GM18499 (cell line): ENCODE measurements around the gene NUDT21.
A peak's percentile ranks its signal among the peaks of the same experiment; 100 is the strongest.
"Not testable (repeated sequence)": the region's sequence is repeated elsewhere in the genome, so short reads cannot be mapped to it uniquely, and the experiment has no call there.

Experiments
- ATAC-seq: cut with Tn5 transposase; IDR thresholded peaks from one replicate; pipeline ENCODE4 v1.9.1; 2021; ENCODE audit warnings: moderate number of reproducible peaks; ENCODE audit not compliant: insufficient read depth, unreplicated experiment

The NUDT21 gene

DNA sequence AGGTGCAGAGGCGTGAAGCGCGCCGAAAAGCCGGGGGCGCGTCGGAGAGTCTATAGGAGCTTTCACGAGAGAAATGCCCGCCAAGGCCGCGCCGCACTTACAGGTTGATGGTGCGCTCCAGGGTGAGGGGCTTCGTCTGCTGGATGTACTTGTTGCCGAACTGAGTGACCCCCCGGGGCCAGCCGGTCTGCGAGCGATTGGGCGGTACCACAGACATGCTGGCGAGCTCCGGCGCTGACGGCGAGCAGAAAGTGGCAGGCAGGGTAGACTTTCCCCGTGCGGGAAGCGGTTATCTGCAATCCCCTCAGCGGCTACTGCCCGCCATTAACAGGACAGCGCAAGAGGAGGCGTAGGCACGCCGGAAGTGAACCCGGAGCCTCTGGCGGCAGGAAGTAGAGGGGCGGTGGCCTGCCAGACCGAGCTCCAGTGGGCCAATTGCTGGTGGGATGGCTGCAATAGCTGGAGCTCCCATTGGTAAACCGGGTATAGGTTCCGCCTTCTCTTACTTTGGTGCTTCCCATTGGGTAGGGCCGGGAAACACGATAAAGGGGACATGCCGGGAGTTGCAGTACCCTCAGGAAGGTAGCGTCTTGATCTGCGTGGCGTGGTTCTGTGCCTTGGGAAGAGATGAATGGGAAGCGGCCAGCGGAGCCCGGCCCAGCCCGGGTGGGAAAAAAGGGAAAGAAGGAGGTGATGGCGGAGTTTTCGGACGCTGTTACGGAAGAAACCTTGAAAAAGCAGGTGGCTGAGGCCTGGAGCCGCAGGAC, at the start of gene NUDT21, which contains the start of gene OGFOD1:
Gene NUDT21 (minus strand): TSS at position 347 of the 767 bp plus-strand sequence. CDS start 130 bp downstream, at position 217.
Gene OGFOD1 (plus strand): TSS at position 569 of the 767 bp plus-strand sequence. CDS start 59 bp downstream, at position 628.
- peak; percentile 93 for ATAC-seq

DNA sequence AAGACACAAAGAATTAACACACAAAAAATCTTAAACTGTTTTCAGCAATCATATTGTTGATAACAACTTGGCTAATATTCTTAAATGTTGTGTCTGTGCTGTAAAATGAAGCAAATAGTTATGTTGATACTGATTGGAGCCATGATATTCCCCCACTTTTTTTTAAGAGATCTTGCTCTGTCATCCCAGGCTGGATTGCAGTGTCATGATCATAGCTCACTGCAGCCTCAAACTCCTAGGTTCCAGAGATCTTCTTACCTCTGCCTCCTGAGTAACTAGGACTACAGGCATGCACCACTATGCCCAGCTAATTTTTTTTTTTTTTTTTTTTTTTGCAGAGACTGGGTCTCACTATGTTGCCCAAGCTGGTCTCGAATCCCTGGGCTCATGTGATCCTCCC, 42.7 kb upstream of the NUDT21 start:
- no peak for ATAC-seq

DNA sequence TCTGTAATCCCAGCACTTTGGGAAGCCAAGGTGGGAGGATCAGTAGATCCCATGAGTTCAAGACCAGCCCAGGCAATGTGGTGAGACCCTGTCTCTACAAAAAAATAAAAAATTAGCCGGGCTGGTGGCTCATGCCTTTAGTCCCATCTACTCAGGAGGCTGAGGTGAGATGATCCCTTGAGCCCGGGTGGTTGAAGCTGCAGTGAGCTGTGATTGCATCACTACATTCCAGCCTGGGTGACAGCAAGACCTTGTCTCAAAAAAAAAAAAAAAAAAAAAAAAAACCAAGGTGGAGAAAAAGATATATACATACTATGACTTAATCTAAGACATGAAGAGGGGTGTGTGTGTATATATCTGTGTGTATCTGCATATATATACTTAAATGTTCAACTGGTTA, 42.0 kb upstream of the NUDT21 start:
- no peak for ATAC-seq

DNA sequence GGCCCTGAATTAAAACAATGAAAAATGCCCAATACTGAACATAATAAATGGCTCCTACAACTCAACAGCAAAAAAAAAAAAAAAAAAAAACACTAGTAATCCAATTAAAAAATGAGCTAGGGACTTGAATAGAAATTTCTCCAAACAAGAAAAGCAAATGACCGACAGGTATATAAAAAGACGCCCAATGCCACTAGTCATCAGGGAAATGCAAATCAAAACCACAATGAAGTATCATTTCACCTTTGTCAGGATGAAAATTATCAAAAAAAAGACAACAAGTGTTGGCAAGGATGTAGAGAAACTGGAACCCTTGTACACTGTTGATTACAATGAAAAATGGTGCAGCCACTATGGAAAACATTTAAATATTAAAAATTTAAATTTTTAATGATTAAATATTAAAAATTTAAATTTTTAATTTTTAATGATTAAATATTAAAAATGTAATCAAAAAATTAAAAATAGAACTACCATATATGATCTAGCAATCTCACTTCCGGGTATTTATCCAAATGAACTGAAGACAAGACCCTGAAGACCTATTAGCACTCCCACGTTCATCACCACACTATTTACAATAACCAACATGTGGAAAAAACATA, 40.6 kb upstream of the NUDT21 start:
- no peak for ATAC-seq

DNA sequence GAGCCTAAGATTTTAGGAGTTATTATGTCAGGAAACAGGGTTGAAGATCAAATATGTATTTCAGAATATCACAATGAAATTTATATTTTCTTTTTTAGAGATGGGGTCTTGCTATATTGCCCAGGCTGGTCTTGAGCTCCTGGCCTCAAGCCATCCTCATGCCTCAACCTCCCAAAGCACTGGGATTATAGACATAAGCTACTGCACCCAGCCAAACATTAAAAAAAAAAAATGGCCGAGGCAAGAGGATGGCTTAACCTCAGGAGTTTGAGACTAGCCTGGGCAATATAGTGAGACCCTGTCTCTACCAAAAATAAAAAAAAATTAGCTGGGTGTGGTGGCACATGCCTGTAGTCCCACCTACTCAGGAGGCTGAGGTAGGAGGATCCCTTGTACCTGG, 37.7 kb upstream of the NUDT21 start:
- ATAC-seq, result not testable (repeated sequence)

DNA sequence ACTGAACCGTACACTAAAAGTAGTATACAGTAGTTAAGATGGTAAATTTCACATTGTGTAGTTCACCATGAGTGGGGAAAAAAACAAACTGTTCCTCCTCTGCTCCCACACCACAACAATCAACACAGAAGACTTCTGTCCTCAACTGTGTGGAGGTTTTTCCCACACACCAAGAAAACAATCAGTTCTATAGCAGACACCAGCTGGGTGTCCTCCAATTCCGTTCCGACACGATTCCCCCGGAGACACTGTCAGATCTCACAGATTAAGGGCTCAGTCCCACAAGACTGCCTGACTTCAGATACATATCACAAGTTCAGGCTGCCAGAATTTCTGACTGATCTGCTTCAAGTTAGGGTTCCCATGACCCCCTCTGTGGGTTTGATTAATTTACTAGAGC, 36.9 kb upstream of the NUDT21 start:
- ATAC-seq, result no peak

DNA sequence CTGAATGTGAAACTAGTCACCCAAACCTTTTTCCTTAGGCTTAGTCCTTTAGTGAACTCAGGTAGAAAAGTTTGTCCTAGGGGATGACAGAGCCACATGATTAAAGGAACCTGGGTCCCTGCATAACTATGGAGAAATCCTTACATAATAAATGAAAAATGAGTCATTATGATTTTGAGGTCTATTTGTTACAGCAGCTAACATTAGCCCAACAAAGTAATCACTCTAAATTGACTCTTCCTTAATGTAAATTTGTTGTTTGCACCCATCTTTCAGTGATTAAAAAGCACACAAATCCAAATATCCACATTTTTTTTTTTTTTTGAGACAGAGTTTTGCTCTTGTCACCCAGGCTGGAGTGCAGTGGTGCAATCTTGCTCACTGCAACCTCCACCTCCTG, 32.3 kb upstream of the NUDT21 start:
- no peak for ATAC-seq

DNA sequence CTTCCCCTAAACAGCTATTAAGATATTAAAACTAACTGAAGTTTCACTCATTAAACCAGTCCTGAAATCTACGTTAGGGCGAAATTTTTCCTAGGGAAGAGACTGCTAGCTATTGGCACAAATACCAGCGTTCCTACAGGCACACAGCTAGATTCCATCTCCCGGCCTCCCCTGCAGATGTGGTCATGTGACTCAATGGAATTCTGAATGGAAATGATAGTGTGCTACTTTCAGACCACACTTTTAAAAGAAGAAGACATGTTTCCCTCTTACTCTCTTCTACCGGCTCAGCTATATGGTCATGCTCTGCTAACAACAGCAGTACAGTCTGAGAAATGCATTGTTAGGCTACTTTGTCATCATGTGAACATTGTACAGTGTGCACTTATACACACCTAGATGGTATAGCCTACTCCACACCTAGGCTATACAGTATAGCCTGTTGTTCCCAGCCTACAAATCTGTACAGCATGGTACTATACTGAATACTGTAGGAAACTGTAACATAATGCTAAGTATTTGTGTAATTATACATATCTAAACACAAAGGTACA, 31.6 kb upstream of the NUDT21 start:
- ATAC-seq, result no peak

DNA sequence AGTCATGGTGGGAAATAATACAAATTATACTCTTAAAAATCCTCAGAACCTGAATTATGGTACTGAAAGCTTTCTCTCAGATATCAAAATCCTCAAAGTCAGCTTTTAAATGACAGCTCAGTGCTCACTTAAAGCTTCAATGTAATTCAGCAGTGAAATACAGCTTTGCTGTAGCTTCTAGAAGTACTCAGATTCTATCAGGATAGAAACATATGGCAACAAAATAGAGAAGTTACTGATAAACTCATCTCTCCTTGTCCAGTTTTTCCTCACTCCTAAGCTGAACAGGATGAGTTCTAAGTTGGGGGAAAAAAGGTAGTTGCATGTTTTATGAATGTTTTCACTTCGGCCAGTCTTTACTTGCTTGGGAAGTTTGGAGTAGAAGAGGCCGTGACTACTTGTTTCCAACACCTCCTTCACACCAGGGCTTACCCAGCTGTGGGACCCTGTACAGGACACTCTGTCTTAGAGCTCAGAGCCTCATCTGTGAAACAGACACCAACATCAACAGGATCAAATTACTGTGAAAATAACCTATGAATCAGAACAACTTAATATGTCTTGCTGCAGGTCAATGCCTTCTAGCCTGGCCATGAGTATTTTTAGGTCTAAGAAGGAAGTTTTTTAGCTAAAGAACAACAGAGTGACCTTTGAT, 30.5 kb upstream of the NUDT21 start:
- ATAC-seq, result no peak

DNA sequence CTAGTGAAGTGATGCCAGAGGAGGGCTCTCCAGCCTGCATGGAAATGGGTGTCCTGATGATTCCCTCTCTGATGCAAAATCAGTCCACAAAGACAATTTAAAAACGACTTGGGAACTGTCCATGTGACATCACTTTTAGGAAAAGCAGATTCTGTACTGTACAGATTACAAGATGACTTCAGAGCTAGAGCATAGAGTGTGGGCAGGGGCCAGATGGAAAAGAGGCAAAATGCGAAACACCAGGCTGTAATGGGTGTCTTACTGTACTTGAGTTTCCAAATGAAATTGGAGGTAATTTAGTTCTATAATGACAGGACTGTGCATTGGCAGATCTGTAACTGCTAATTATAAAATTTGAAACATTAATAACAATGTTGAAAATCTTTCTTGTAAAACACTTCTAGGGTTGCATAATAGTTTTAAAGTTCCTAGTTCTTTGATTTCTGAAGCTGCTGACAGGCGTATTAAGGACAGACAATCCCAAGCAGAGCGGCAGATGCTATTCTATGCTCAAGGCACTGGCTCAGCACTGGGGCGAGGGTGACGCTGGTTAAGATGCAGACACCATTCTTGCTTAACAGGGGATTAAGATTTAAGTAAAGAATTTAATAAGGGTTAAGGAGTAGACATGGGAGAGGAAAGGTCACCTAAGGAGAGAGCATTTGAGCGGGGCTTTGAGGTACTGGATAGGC, 29.8 kb upstream of the NUDT21 start:
- no peak for ATAC-seq

DNA sequence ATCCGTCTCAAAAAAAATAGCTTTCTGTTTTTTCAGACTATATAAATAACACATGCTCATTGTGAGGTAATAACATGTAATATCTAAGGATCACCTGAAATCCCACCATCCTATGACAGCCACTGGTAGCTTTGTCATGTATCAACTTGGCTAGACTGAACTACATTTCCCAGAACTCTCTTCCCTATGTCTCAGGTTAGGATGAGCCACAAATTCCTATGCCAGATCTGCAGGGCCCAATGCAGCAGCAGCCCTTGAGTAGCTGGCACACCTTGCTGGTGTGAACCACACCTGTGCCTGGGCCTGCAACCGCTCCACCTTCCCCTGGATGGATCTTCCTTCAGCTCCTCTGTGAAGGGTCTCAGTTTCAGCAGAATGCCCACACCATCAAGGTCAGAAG, 28.3 kb upstream of the NUDT21 start:
- ATAC-seq, result no peak

DNA sequence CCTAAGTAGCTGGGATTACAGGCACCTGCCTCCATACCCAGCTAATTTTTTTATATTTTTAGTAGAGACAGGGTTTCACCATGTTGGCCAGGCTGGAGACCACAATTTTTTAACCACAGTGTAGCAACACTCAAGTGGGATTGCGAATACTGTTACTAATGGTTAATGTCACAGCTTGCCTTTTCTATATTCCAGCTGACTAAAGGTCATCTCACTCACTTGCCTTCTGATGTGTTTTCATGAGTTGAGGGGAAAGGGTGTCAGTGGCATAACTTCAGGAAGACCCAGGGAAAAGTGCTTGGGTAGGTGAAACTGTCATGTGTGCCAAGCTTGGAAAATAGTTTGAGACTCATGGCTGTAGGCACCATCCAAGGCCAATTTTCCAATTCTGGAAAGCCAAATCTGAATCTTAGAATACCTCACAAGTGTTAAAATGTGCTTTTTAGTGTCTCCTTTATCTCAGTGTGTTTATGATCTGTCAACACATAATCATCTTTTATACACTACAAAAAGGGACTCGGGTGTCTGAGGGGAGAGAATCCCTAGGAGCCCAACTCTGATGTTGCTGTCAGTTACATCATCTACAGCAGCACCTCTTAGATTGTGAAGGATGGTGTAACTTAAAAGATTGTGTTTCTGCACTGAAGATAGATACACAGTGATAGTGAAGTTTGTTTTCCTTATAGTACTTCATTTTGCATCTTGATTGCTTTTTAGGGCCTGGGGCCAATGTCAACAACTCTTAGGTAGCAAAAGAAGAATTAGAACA, 27.3 kb upstream of the NUDT21 start:
- ATAC-seq, result no peak

DNA sequence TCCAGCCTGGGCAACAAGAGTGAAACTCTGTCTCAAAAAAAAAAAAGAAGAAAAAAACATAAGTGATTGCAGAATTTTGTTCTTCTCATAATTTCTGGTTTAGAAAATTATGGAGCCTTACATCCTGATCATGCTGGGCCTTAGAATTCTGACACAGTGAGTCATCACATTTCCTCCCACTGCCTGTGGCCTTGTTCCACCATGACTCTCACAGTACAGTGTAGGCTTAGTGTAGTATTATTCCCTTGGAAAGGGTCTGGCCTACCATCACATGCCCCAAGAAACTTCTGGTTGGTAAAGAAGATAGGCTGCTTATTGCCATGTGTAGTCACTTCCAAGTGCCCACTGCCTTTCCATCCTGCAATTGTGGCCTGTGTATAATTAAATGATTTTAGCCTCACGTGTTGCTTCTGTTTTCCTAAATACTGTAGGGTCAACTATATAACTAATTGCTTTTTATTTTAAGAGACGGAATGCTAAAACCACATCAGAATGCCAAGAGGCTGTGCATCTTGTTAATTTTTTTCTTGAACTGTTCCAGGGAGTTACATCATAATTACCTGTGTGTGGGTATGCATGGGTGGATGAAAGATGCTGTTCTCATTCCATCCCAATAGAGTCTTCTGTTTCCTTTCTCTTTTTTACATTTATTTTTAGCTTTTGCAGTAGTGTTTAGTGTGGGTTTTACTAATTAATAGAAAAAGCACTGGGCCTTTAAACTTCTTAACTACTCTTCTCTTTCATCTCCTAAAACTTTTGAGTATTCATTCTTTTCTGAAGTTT, 26.2 kb upstream of the NUDT21 start:
- no peak for ATAC-seq

DNA sequence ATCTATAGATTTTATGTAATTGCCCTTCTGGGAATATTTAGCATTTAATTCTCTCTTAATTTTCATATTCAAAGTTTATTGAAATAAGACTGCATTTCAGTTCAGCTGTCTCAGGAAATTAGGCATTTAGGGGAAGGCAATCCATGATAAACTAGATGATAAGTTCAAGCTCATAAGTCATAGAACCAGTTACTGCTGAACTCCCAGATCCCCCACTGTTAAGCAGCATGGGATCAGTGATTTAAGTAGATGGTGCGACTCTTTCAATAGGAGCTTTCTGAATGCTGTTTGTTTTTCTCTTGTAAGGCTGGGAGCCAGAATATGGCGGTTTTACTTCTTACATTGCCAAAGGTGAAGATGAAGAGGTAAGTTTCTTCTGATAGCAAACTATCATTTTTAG, 24.1 kb upstream of the NUDT21 start:
- ATAC-seq, result no peak

DNA sequence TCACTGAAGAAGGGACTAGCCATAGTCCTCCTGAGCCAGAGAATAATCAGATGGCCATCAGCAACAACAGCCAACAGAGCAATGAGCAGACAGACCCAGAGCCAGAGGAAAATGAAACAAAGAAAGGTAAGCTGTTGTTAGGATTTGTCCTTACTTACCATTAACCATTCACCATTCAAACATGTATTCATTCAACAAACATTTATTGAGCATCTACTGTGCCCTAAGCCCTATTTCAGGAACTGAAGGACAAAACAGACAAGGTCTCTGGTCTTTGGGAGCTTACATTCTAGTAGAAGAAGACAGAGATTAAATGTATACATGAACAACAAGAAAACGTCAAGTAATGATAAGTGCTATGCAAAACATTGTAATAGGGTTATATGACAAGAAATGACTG, 19.5 kb upstream of the NUDT21 start:
- no peak for ATAC-seq

DNA sequence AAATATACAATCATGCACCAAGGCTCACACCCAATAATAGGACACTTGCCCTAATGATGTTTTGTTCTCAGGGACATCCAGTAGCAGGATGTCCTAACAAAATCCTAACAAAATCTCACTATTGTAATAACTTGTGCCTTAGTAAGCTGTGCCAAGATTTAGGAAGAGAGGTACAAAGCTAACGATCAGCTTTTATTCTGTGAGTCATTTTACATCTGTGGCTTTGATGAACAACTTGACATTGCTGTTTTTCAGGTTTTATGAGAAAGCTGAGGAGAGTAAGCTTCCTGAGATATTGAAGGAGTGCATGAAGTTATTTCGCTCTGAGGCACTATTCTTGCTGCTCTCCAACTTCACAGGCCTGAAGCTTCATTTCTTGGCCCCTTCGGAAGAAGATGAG, 19.1 kb upstream of the NUDT21 start:
- ATAC-seq, result no peak

DNA sequence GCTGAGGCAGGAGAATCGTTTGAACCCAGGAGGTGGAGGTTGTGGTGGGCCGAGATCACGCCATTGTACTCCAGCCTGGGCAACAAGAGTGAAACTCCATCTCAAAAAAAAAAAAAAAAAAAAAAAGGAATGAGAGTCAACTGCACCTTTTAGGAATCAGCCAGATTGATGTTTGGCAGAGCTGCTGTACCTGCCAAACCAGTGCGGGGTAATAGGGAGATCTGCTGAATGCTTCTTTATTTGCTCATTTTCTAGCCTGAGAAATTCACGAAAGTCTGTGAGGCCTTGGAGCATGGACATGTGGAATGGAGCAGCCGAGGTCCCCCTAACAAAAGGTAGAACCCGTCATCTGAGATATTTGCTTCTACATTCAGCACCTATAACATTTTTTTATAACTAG, 18.6 kb upstream of the NUDT21 start:
- ATAC-seq, result no peak

DNA sequence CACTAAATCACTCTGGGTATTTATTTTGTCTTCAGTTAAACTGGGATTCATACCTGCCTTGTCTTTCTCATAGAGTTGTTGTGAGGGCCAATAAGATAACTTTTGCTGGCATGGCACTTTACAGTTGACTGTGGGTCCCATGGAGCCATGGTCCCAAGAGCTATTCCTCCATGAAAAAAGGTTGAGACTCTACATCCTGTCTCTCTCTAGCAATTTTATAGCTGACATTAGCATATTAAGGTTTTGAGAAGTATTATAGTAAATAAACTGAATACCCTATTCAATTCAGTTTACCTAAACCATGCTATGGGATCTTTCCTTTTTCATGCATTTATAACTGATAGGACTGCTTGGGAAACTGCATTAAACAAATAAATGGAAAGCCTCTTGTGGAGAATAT, 17.7 kb upstream of the NUDT21 start:
- ATAC-seq, result no peak

DNA sequence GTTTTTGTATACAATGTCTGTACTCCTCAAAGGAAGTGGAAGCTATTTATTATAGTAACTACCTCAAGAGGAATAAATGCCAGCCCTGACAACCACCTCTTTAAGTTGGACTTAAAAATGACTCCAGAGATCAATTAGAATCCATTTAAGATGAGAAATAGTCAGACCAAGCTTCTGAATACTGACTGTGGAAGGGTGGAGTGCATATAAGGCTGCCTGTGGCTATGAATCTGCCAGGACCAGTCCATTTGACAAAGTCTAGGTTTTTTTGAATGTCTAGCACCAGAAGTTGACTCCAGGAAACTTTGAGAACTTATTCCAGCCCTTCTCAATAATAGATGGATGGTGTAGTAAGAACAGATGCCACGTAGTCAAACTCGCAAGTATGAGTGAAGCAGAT, 15.2 kb upstream of the NUDT21 start:
- no peak for ATAC-seq
